ENCODE measurements around the gene IGF2R.

Gene IGF2R

DNA sequence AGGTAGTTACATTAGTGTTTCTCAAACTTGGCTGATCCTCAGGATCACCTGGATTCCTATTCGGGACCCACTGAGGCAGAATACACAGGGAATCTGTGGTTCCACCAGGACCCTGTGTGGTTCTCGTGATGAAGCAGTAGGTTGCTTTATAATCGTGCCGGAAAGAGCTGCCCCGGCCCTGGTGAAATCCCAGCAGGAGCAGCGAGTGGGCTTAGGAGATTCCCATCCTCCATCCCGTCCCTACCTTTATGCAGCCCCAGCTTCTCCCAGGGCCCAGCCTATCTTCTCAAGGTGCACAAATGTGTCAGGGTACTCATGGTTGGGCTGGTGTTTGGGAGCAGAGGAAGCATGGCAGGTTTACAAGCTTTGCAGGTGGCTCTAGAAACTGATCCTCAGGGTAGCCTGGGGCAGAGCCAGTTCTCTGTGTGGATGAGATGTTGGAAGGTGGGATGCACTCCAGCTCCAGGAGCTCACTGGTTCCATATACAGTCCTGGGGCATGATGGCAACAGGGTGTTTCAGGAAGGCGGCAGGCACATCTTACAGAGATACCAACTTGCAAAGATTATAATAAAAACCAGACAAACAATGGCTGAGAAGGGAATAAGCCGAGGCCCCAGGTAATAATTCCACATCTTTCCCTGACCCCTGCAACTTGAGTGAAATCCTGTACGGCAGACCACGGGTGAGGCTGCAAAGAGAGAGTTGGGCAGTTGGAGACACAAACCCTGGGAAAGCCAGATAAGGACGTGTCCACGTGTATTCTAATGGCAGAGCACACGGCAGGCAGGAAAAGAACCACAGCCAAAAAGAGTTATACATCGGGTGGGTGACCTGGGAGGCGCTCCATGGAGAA, 158.6 kb downstream of the IGF2R start:
- no peak overlapping the region for H3K4me3 ChIP-seq
- H3K4me2 ChIP-seq: no peak overlapping the region
- no peak for TF ChIP-seq Cebpa-rat (IDR thresholded peaks at IDR 0.05)
- no peaks in the 10 kb centered on the region for H3K9me3 ChIP-seq (replicated peaks in 1 of 11)
- H3K9ac ChIP-seq: no peak overlapping the region
- no peaks in the 10 kb centered on the region; a peak in 2 of 22 replicates for H4K20me1 ChIP-seq
- no peaks in the 10 kb centered on the region for H3K27me3 ChIP-seq
- peaks cover 0 to 2% (median 0%) of the 10 kb centered on the region in 11 experiments; a peak in 1 of 22 replicates for H3K36me3 ChIP-seq
- H3K4me1 ChIP-seq: no peaks in the 10 kb centered on the region
- no peak overlapping the region for H3K27ac ChIP-seq

DNA sequence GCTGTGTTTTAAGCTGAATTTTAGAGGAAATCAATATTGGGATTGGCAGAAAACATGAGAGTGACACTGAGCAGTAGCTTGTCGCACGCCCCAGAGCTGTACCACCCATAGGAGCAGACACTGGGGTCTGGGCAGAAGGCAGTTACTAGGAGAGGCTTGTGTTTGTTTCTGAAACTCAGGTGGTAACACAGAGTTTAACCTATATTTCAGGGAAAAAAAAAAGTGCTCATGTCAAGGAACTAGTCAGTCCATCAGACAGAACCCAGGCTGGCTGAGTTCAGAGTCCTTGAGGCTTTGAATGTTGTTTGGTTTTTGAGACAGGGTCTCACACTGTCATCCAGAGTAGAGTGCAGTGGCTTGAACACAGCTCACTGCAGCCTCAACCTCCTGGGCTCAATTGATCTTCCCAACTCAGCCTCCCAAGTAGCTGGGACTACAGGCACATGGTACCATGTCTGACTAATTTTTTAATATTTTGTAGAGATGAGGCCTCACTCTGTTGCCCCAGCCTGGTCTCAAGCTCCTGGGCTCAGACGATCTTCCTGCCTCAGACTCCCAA, 159.3 kb downstream of the IGF2R start:
- Histone ChIP-seq H3K27ac (no peak overlapping the region), H3K27me3 (no peaks in the 10 kb centered on the region), H3K9me3 (replicated peaks in 1 of 11) (no peaks in the 10 kb centered on the region), H3K36me3 (no peaks in the 10 kb centered on the region; a peak in 1 of 22 replicates), H3K4me3 (no peak overlapping the region), H3K4me2 (no peak overlapping the region), H3K9ac (no peak overlapping the region), H4K20me1 (no peaks in the 10 kb centered on the region; a peak in 2 of 22 replicates), H3K4me1 (no peaks in the 10 kb centered on the region)
- no peak for TF ChIP-seq Cebpa-rat (IDR thresholded peaks at IDR 0.05)

DNA sequence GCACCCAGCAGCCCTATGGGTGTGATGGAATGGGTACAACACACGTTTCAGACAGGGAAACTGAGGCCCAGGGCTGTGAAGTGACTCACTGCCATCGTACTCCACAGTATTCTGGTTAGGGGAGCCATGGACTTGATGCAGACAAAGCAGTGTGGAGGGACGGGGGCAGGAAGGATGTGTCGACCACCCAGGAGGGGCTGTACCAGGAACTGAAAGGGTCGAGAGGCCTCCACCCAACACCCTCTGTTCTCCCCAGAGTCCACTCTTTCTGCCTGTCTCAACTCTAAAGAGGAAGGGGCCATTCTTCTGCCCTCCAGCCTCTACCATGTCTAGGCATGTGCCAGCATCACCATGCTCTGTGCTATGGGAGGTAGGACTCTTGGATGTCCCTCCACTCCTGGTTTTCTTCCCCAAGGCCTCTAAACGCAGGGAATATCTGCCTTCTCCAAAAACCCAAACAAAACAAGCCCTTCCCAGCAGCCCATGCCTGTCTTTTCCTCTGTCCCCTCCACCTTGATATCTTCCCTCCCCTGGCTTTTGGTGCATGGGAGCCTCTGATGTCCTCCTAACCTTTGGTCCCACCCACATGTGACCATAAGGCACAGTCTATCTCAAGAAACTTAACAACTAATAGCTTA, 160.1 kb downstream of the IGF2R start:
- Histone ChIP-seq H3K9me3 (replicated peaks in 1 of 11) (no peaks in the 10 kb centered on the region), H3K4me1 (no peaks in the 10 kb centered on the region), H4K20me1 (no peaks in the 10 kb centered on the region), H3K9ac (no peak overlapping the region), H3K4me2 (peak overlapping the region in 1 of 11 experiments; percentile 14; a peak in 1 of 22 replicates), H3K4me3 (no peak overlapping the region), H3K27ac (no peak overlapping the region), H3K27me3 (no peaks in the 10 kb centered on the region), H3K36me3 (no peaks in the 10 kb centered on the region; a peak in 1 of 22 replicates)
- no peak for TF ChIP-seq Cebpa-rat (IDR thresholded peaks at IDR 0.05)

DNA sequence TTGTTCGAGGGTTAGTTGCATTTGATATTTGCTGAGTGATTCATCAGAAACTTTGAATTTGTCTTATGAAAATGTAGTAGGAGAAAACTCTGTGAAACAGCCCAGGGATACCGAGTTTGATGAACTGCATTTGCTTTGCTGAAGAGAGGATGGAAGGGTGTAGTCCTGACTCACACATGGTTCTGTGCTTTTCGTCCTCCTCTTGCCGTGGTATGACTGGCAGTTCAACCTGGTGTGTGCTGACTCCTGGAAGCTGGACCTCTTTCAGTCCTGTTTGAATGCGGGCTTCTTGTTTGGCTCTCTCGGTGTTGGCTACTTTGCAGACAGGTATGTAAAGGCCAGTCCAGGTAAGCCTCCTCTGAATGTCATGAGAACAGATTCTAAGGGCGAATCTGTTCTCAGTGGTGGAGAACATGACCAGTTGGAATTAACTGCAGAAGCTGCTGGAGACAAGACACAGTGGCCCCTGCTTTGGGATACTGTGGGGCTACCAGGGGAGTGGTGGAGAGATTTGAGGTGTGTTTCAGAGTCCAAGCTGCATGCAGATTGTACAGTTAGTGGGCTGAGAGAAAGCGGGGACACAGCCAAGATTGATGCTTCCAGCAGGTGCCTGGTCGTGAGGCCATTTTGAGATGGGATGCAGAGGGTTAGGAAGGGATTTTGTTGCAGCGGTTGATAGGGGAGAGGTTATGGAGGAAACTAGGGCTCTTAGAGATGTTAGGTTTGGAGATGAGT, 161.2 kb downstream of the IGF2R start:
- no peaks in the 10 kb centered on the region; a peak in 1 of 22 replicates for H4K20me1 ChIP-seq
- H3K4me1 ChIP-seq: no peaks in the 10 kb centered on the region
- no peaks in the 10 kb centered on the region for H3K9me3 ChIP-seq (replicated peaks in 1 of 11)
- no peak overlapping the region for H3K4me2 ChIP-seq
- H3K27me3 ChIP-seq: no peaks in the 10 kb centered on the region
- H3K27ac ChIP-seq: no peak overlapping the region
- TF ChIP-seq Cebpa-rat (IDR thresholded peaks at IDR 0.05): no peak
- no peak overlapping the region for H3K4me3 ChIP-seq
- H3K36me3 ChIP-seq: no peaks in the 10 kb centered on the region; a peak in 1 of 22 replicates
- H3K9ac ChIP-seq: no peak overlapping the region

DNA sequence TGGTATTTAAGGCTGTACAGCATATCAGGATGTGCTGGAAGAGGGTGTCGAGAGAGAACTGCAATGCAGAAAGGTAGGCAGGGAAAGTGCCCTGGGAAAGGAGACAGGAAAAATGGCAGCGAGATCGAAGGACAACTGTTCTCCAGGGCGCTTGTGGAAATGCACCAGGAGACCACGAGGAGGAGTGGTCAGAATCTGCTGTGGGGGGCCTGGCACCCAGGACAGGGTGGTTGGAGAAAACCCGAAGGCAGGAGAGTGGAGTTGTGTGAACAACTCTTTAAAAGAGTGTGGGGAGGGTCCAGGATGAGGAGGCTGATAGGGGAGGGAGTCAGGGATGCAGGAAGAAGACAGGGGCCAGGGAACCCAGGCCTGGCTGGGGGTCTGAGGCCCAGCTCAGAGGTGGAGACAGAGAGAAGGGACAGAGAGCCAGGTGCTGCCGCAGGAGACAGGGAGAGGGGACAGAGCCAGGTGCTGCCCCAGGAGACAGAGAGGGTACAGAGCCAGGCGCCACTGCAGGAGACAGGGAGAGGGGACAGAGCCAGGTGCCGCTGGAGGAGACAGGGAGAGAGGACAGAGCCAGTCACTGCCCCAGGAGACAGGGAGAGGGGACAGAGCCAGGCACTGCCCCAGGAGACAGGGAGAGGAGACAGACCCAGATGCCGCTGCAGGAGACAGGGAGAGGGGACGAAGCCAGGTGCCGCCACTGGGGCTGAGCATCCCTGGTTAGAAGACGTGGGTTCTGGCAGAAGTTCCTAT, 162.0 kb downstream of the IGF2R start:
- Histone ChIP-seq H3K4me1 (no peaks in the 10 kb centered on the region), H3K9me3 (replicated peaks in 1 of 11) (no peaks in the 10 kb centered on the region), H3K9ac (no peak overlapping the region), H3K4me3 (no peak overlapping the region), H3K4me2 (no peak overlapping the region), H3K36me3 (no peaks in the 10 kb centered on the region; a peak in 1 of 22 replicates), H3K27ac (no peak overlapping the region), H3K27me3 (no peaks in the 10 kb centered on the region), H4K20me1 (no peaks in the 10 kb centered on the region; a peak in 1 of 22 replicates)
- no peak for TF ChIP-seq Cebpa-rat (IDR thresholded peaks at IDR 0.05)

DNA sequence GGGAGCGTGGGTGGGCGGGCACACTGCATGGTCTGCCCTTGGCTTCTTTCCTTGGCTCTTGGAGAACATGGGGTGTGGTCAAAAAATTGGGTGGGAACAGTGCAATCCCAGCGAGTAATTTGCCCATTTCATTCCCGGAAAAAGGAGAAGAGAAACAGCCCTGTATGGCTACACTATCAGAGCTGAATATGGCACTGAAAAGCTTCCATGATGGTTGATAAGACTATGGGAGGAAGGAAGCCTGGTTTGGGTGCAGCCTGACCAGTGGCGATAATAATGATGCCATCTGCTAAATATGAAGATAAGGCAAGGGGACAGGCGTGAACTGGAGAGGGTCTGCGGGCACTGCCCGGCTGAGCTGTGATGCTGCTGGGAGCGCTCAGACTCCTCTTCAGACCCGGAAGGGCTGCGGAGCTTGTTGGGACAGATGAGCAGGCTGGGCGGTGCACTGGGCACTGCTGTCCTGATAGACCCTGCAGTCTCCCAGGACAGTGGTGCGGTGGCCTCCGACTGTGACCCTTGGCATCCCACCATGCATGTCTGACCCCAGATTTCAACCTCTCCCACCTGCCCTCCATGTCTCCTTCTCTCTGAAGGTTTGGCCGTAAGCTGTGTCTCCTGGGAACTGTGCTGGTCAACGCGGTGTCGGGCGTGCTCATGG, 162.9 kb downstream of the IGF2R start:
- Histone ChIP-seq H4K20me1 (peaks cover 0 to 5% (median 0%) of the 10 kb centered on the region in 11 experiments; a peak in 1 of 22 replicates), H3K4me2 (no peak overlapping the region), H3K36me3 (no peaks in the 10 kb centered on the region; a peak in 1 of 22 replicates), H3K27ac (no peak overlapping the region), H3K27me3 (no peaks in the 10 kb centered on the region), H3K4me3 (no peak overlapping the region), H3K9ac (no peak overlapping the region), H3K9me3 (replicated peaks in 1 of 11) (no peaks in the 10 kb centered on the region), H3K4me1 (no peaks in the 10 kb centered on the region)
- TF ChIP-seq Cebpa-rat (IDR thresholded peaks at IDR 0.05): no peak

DNA sequence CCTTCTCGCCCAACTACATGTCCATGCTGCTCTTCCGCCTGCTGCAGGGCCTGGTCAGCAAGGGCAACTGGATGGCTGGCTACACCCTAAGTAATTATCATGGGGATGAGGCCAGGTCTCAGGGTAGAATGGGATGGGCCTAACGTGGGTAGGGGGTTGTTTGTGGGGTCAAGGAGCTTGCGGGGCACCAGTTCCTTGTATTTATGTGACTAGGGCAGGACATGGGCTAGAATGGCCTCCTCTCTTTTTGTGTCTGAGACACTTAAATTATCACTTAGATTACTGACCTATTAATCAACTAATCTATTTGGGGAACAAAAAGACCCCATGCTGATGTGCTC, 163.4 kb downstream of the IGF2R start:
- TF ChIP-seq Cebpa-rat (IDR thresholded peaks at IDR 0.05): no peak
- Histone ChIP-seq H3K36me3 (no peaks in the 10 kb centered on the region; a peak in 1 of 22 replicates), H3K9me3 (replicated peaks in 1 of 11) (no peaks in the 10 kb centered on the region), H3K9ac (no peak overlapping the region), H4K20me1 (peaks cover 0 to 5% (median 0%) of the 10 kb centered on the region in 11 experiments; a peak in 2 of 22 replicates), H3K27me3 (no peaks in the 10 kb centered on the region), H3K27ac (no peak overlapping the region), H3K4me2 (no peak overlapping the region), H3K4me1 (no peaks in the 10 kb centered on the region), H3K4me3 (no peak overlapping the region)

DNA sequence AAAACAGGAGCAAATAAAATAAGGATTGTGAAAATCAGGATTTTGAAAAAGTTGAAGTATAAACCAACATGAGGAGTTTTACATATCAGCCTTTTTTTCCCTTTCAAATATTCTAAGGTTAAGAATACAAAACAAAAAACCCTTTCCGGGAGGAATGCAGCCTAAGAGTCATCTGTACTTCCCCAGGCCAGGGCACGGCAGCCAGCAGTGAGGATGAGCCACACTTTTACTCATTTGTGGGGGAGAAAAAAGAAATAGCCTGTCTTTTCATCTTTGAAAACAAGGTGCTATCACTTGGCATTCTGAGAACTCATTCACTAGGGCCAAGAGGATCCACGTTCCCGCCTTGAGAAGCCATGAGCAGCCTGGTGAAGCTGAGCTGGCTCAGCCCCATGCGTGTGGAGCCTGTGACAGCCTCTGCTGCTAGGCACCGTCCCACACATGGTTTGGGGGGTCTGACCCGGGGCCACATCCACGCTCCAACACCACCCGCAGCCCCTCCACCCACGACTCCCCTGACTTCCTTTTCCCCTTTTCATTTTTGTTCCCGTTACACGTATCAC, 164.0 kb downstream of the IGF2R start:
- Histone ChIP-seq H3K9ac (no peak overlapping the region), H4K20me1 (peaks cover 0 to 9% (median 0%) of the 10 kb centered on the region in 11 experiments; a peak in 3 of 22 replicates)
- no peak for TF ChIP-seq Cebpa-rat (IDR thresholded peaks at IDR 0.05)

More for the DNA sequence above, 164.0 kb downstream of the IGF2R start:
- no peak overlapping the region for H3K4me3 ChIP-seq
- H3K27me3 ChIP-seq: no peaks in the 10 kb centered on the region
- no peak overlapping the region for H3K4me2 ChIP-seq
- no peaks in the 10 kb centered on the region for H3K9me3 ChIP-seq (replicated peaks in 1 of 11)
- no peaks in the 10 kb centered on the region; a peak in 1 of 22 replicates for H3K36me3 ChIP-seq
- H3K27ac ChIP-seq: no peak overlapping the region
- H3K4me1 ChIP-seq: no peaks in the 10 kb centered on the region

Measured in BLaER1 treated with 17β-estradiol and CSF1 and Interleukin-3, amounts not matched to agents 10 nM and 100 nM (cell line).